ENCODE data around the gene PRKCZ. TPM values are rescaled to one million over a fixed set of nuclear protein-coding genes. Genes with fewer than 3 reads are reported as not detected.

PRKCZ gene
- total and polyA plus RNA-seq, 2 of the 4 experiments (the other 2 are of a cell fraction): 2.0 to 3.5 TPM

- peak overlapping the region; percentile 97 for H2BK5ac ChIP-seq (ENCODE audit: low read depth, low read length, poor library complexity, severe bottlenecking)
- no peaks in the 10 kb centered on the region for H3K27me3 ChIP-seq (ENCODE audit: control insufficient read depth, insufficient read depth, low read length)
- dilution Hi-C loops (cut with HindIII; ENCODE audit: low sequenced_read_pairs, unreplicated experiment) (no loop called here), in situ Hi-C loops (cut with MboI; ENCODE audit: low sequenced_read_pairs) (no loop called here), intact Hi-C loops (cut with micrococcal nuclease) (loop anchor here (1.0 kb wide), 1 partner anchor 12 kb away; no protein-coding TSS in a partner anchor)
- peak overlapping the region; percentile 82 for H3K4me2 ChIP-seq (ENCODE audit: low read depth, low read length)
- H2AK9ac ChIP-seq (replicated peaks; ENCODE audit: low read depth, low read length, poor library complexity): peak overlapping the region; percentile 100
- peak overlapping the region; percentile 99 for H3K4ac ChIP-seq (ENCODE audit: low read depth, low read length)
- no TSS peak for BruUV-seq (replicated peaks)
- no peaks in the 10 kb centered on the region for H3K9me1 ChIP-seq (ENCODE audit: insufficient read depth, low read length)
- peak overlapping the region; percentile 48; the same call in 1 of the 3 replicates for H2BK15ac ChIP-seq (ENCODE audit: low read depth, low read length)
- peak overlapping the region; percentile 99 for H3K14ac ChIP-seq (replicated peaks; ENCODE audit: low read depth, low read length)
- peak overlapping the region; percentile 86 for H3K4me3 ChIP-seq (ENCODE audit: insufficient read depth, low read depth, low read length)
- H3K36me3 ChIP-seq (ENCODE audit: control insufficient read depth, insufficient read depth, low read length): peaks cover 4% of the 10 kb centered on the region; the same call in 1 of the 2 replicates
- WGBS, 2 experiments (ENCODE audit: extremely low coverage in 2 of 2, insufficient read length in 1 of 2): 10% methylated on average over 43 of the region's 73 CpGs; no CpG with 5 or more reads in 1 of the 2 experiments
- no peak for DNase-seq
- H3K18ac ChIP-seq (ENCODE audit: low read depth, low read length): no peak overlapping the region; the same call in 1 of the 2 replicates
- peak overlapping the region; percentile 85 for H3K23ac ChIP-seq (ENCODE audit: low read depth, low read length)
- H4K20me1 ChIP-seq (ENCODE audit: insufficient read depth, low read length): peaks cover 32% of the 10 kb centered on the region
- H3K9ac ChIP-seq (ENCODE audit: low read depth, low read length): peak overlapping the region; percentile 99
- H2BK120ac ChIP-seq (ENCODE audit: low read depth, low read length): peak overlapping the region; percentile 90
- peak overlapping the region; percentile 93 for H4K5ac ChIP-seq (ENCODE audit: low read depth, low read length)
- peak overlapping the region; percentile 97 for H2AFZ ChIP-seq (replicated peaks; ENCODE audit: low read length, poor library complexity)
- H3K9me3 ChIP-seq (ENCODE audit: control insufficient read depth, insufficient read depth, low read length): no peaks in the 10 kb centered on the region
- H3K56ac ChIP-seq (ENCODE audit: extremely low read depth, insufficient read depth, low read length): peak overlapping the region; percentile 92
- H3K79me1 ChIP-seq (ENCODE audit: low read depth in 1 of 2, low read length in 2 of 2): peaks cover 5 to 9% of the 10 kb centered on the region in 2 experiments
- peak overlapping the region; percentile 99 for H3K27ac ChIP-seq (ENCODE audit: insufficient read depth, low read length)
- ChIA-PET CTCF (no interaction called here), POLR2A (ENCODE audit: unreplicated experiment) (no interaction called here)
- ATAC-seq (ENCODE audit: low read depth): peak; percentile 6
- H4K91ac ChIP-seq (ENCODE audit: insufficient read depth, low read depth, low read length): peak overlapping the region; percentile 92; the same call in 1 of the 2 replicates
- peak overlapping the region; percentile 98 for H2AK5ac ChIP-seq (ENCODE audit: low read depth, low read length)
- TF ChIP-seq ELK1 (IDR thresholded peaks at IDR 0.05; ENCODE audit: borderline replicate concordance, low read depth, low read length) (no peak), RCOR1 (IDR thresholded peaks at IDR 0.05; ENCODE audit: insufficient replicate concordance, low read length) (no peak), BHLHE40 (IDR thresholded peaks at IDR 0.05; ENCODE audit: low read depth, low read length) (0 out of 2 replicates have a peak, but pooled peaks have one; percentile 4), RAD21 (IDR thresholded peaks at IDR 0.05; ENCODE audit: low read length) (no peak), CTCF (conservative IDR thresholded peaks at IDR 0.05; ENCODE audit: low read depth, low read length) (no peak), SMC3 (IDR thresholded peaks at IDR 0.05; ENCODE audit: low read depth, low read length) (no peak), MAZ (IDR thresholded peaks at IDR 0.05; ENCODE audit: borderline replicate concordance, low read depth, low read length) (no peak)
- H3K4me1 ChIP-seq (ENCODE audit: control insufficient read depth, insufficient read depth, low read length): peaks cover 3% of the 10 kb centered on the region; the same call in 1 of the 2 replicates
- H2BK20ac ChIP-seq (ENCODE audit: low read depth, low read length): no peak overlapping the region
- peak overlapping the region; percentile 88 to 94; a peak in 3 of 4 replicates for H4K8ac ChIP-seq (ENCODE audit: low read depth in 2 of 2, low read length in 2 of 2)
These were observed 176.5 kb downstream of the PRKCZ start for GRCh38 chr1:2226525-2227345.
